K562 (cell line): ENCODE results near the gene TBC1D5. TPM values are rescaled to one million over a fixed set of nuclear protein-coding genes. Genes with fewer than 3 reads are reported as not detected.

Experiments
- EP300 ChIP-seq: IDR thresholded peaks from 2 replicates; pipeline ENCODE4 v1.6.1; 2012; ENCODE audit warnings: low read length, improper control_type of control experiment
- FOXM1 ChIP-seq, 2 experiments: fragments of 450-650 bp in 1 of 2; sonication (generic) in 1 of 2; formaldehyde crosslinking in 1 of 2; IDR thresholded peaks; 2 replicates each; pipeline versions ENCODE4 v1.6.1 to v1.9.0; 2017 to 2022; ENCODE audit warnings: low read depth in 2 of 2, mild to moderate bottlenecking in 2 of 2, missing genetic modification reagents in 1 of 2, moderate library complexity in 1 of 2
- HDAC2 ChIP-seq: fragments of 450-650 bp; IDR thresholded peaks from 2 replicates; pipeline ENCODE4 v1.6.1; 2016; ENCODE audit warnings: mild to moderate bottlenecking
- MTA2 ChIP-seq: fragments of 450-650 bp; IDR thresholded peaks from 2 replicates; pipeline ENCODE4 v1.6.1; 2016; ENCODE audit warnings: low read depth
- NCOR1 ChIP-seq: fragments of 450-650 bp; IDR thresholded peaks from 2 replicates; pipeline ENCODE4 v1.6.1; 2016; ENCODE audit warnings: mild to moderate bottlenecking, moderate library complexity
- NR2C1 ChIP-seq, 2 experiments: fragments of 450-650 bp; IDR thresholded peaks; 2 replicates each; pipeline ENCODE4 v1.6.1; 2017; ENCODE audit warnings: mild to moderate bottlenecking in 2 of 2, antibody characterized with exemption in 1 of 2, inconsistent platforms in 1 of 2, missing compliant biosample characterization in 1 of 2, missing genetic modification characterization in 1 of 2
- SMARCA4 ChIP-seq: fragments of 450-650 bp; IDR thresholded peaks from 2 replicates; pipeline ENCODE4 v1.6.1; 2016
- TBL1XR1 ChIP-seq, 2 experiments: IDR thresholded peaks; 2 replicates each; pipeline ENCODE4 v1.6.1; 2012; ENCODE audit warnings: improper control_type of control experiment in 2 of 2, low read length in 2 of 2, mild to moderate bottlenecking in 1 of 2
- TCF3 ChIP-seq: sonication (generic); formaldehyde crosslinking; IDR thresholded peaks from 2 replicates; pipeline ENCODE4 v1.4.0; 2020; ENCODE audit warnings: mild to moderate bottlenecking, missing genetic modification reagents
- polyA plus RNA-seq, 8 experiments: library from polyadenylated mRNA; depleted of rRNA in 4 of 8; stranded (reverse) in 5 of 8; unstranded in 3 of 8; fragments of >200 nt; fragmentation: Nextera tagmentation in 2 of 8; fragmentation: Illumina TruSeq in 1 of 8; extraction: Ambion mirVana in 2 of 8; extraction: Trizol in 1 of 8; gene quantifications; 2 replicates each; pipeline versions ENCODE4 v1.2.1 to v1.2.3, GENCODE V29; 2011 to 2014; ENCODE audit warnings: inconsistent platforms in 1 of 8, missing spikeins in 1 of 8
- total RNA-seq, 7 experiments: library from RNA; depleted of rRNA in 6 of 7; stranded (reverse); fragments of >200 nt in 6 of 7; fragmentation: Illumina TruSeq in 2 of 7; extraction: Trizol in 2 of 7; gene quantifications; 2 replicates each; pipeline versions ENCODE4 v1.2.1 to v1.2.3, GENCODE V29; 2011 to 2021; ENCODE audit warnings: low replicate concordance in 1 of 7
- TF ChIP-seq, protein P1 (sequence below): sonication (generic); formaldehyde crosslinking; IDR thresholded peaks from 2 replicates; pipeline ENCODE4 v1.5.0; 2020; ENCODE audit warnings: missing genetic modification reagents
- TF ChIP-seq, protein P2 (sequence below): fragments of 450-650 bp; IDR thresholded peaks from 2 replicates; pipeline ENCODE4 v1.6.1; 2016; ENCODE audit warnings: missing biosample characterization, missing genetic modification characterization

TBC1D5 gene
- total and polyA plus RNA-seq, 9 of the 15 experiments (the other 6 are each of a cell fraction or from before 2014, with no cell fraction given) = 2.9 to 38.1 (median 25.6) TPM

DNA sequence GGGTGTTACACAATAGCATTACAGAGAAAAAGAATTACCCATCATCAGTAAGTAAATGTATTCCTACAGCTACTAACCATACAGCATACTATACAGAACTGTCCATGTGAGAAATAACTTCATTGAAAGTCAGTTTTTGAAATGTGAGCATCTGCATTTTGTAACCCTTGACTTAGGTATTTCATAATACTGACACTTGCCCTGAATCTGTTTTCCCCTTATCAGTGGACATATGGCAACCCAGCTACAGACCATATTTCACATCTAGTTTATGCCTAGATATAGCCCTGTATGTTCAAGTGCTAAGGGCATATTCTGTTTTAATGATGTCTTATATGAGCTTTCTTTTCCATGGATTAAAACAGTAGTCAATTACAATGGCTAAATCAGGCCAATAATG lies 297.6 kb downstream of the TBC1D5 start (continued):
- peak; percentile 87 for TF ChIP-seq TCF3
- TF ChIP-seq, protein P1, sequence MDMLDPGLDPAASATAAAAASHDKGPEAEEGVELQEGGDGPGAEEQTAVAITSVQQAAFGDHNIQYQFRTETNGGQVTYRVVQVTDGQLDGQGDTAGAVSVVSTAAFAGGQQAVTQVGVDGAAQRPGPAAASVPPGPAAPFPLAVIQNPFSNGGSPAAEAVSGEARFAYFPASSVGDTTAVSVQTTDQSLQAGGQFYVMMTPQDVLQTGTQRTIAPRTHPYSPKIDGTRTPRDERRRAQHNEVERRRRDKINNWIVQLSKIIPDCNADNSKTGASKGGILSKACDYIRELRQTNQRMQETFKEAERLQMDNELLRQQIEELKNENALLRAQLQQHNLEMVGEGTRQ (CRISPR knock-in tag) = no peak
- 0 out of 2 replicates have a peak, but pooled peaks have one; percentile 24 for TF ChIP-seq HDAC2
- TF ChIP-seq TBL1XR1 (IDR thresholded peaks at IDR 0.05; ENCODE audit: low read length in 2 of 2) = 0 out of 4 replicates have a peak, but pooled peaks of 1 of the 2 experiments have one; percentile 9
- peak; percentile 56; the same call in 1 of the 2 replicates for TF ChIP-seq NR2C1 (IDR thresholded peaks at IDR 0.05)
- peak; percentile 80 for TF ChIP-seq NR2C1 (tag; IDR thresholded peaks at IDR 0.05)
- TF ChIP-seq SMARCA4 = peak; percentile 77
- TF ChIP-seq FOXM1 (IDR thresholded peaks at IDR 0.05; ENCODE audit: low read depth) = peak; percentile 37; the same call in 1 of the 2 replicates
- TF ChIP-seq FOXM1 (CRISPR knock-in tag; IDR thresholded peaks at IDR 0.05; ENCODE audit: low read depth) = no peak
- TF ChIP-seq, protein P2, sequence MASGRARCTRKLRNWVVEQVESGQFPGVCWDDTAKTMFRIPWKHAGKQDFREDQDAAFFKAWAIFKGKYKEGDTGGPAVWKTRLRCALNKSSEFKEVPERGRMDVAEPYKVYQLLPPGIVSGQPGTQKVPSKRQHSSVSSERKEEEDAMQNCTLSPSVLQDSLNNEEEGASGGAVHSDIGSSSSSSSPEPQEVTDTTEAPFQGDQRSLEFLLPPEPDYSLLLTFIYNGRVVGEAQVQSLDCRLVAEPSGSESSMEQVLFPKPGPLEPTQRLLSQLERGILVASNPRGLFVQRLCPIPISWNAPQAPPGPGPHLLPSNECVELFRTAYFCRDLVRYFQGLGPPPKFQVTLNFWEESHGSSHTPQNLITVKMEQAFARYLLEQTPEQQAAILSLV = 0 out of 2 replicates have a peak, but pooled peaks have one; percentile 6
- peak; percentile 47; the same call in 1 of the 2 replicates for TF ChIP-seq EP300
- TF ChIP-seq NCOR1 = peak; percentile 77
- peak; percentile 44 for TF ChIP-seq MTA2
